Measurements from ENCODE around the gene FLNA.

GRCh38 chrX:154412468-154412867, 38.0 kb upstream of the FLNA start:
- no peak for TF ChIP-seq POLR2A (IDR thresholded peaks at IDR 0.05; ENCODE audit: low read depth, low read length)
- TF ChIP-seq, protein P1, sequence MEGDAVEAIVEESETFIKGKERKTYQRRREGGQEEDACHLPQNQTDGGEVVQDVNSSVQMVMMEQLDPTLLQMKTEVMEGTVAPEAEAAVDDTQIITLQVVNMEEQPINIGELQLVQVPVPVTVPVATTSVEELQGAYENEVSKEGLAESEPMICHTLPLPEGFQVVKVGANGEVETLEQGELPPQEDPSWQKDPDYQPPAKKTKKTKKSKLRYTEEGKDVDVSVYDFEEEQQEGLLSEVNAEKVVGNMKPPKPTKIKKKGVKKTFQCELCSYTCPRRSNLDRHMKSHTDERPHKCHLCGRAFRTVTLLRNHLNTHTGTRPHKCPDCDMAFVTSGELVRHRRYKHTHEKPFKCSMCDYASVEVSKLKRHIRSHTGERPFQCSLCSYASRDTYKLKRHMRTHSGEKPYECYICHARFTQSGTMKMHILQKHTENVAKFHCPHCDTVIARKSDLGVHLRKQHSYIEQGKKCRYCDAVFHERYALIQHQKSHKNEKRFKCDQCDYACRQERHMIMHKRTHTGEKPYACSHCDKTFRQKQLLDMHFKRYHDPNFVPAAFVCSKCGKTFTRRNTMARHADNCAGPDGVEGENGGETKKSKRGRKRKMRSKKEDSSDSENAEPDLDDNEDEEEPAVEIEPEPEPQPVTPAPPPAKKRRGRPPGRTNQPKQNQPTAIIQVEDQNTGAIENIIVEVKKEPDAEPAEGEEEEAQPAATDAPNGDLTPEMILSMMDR (IDR thresholded peaks at IDR 0.05; ENCODE audit: extremely low read depth in 1 of 2, insufficient read depth in 1 of 2, low read depth in 1 of 2, low read length in 2 of 2), result no peak
- TF ChIP-seq EZH2 (IDR thresholded peaks at IDR 0.05; ENCODE audit: borderline replicate concordance, low read depth, low read length, severe bottlenecking), result no peak
- TF ChIP-seq MYC (IDR thresholded peaks at IDR 0.05; ENCODE audit: low read depth, low read length), result no peak
